Non-pigmented ciliary epithelial cell (primary cell): ENCODE results near the gene R3HDM2.

Experiments used
- DNase-seq: peaks from one replicate; pipeline ENCODE4 v3.0.0-alpha.2; 2010; ENCODE audit warnings: low read depth

Gene R3HDM2

GRCh38 chr12:57229046-57229633 is 201.7 kb downstream of the R3HDM2 start:
- DNase-seq = no peak

- no peak for DNase-seq
Observed at GRCh38 chr12:57227315-57228115, 203.3 kb downstream of the R3HDM2 start.

GRCh38 chr12:57226588-57227314 is 204.1 kb downstream of the R3HDM2 start:
- DNase-seq = no peak

GRCh38 chr12:57225680-57226210 is 205.1 kb downstream of the R3HDM2 start:
- DNase-seq = no peak

GRCh38 chr12:57224973-57225679 is 205.7 kb downstream of the R3HDM2 start:
- DNase-seq = no peak

GRCh38 chr12:57224278-57224972 is 206.4 kb downstream of the R3HDM2 start:
- no peak for DNase-seq

GRCh38 chr12:57223191-57224165 is 207.4 kb downstream of the R3HDM2 start:
- no peak for DNase-seq

- DNase-seq = no peak
Observed at GRCh38 chr12:57222286-57223190, 208.3 kb downstream of the R3HDM2 start.

- no peak for DNase-seq
Observed at GRCh38 chr12:57221169-57221917, 209.5 kb downstream of the R3HDM2 start.

GRCh38 chr12:57220770-57221168 is 210.1 kb downstream of the R3HDM2 start:
- no peak for DNase-seq

GRCh38 chr12:57219993-57220754 is 210.7 kb downstream of the R3HDM2 start:
- DNase-seq = no peak

GRCh38 chr12:57219205-57219992 is 211.4 kb downstream of the R3HDM2 start:
- DNase-seq = no peak

- DNase-seq = no peak
Observed at GRCh38 chr12:57218030-57218853, 212.6 kb downstream of the R3HDM2 start.

GRCh38 chr12:57216921-57217879 is 213.6 kb downstream of the R3HDM2 start:
- no peak for DNase-seq
